Progenitor cell of endocrine pancreas (in vitro differentiated cells): ENCODE results near the gene FGF4. TPM values are rescaled to one million over a fixed set of nuclear protein-coding genes. Genes with fewer than 3 reads are reported as not detected.

ENCODE experiments used
- DNase-seq: peaks from one replicate; pipeline ENCODE4 v3.0.0; 2021; ENCODE audit warnings: low spot score; ENCODE audit not compliant: unreplicated experiment
- H3K27ac Mint-ChIP-seq: 2 replicates; pipeline ENCODE4 v1.8.0; 2021; ENCODE audit warnings: mild to moderate bottlenecking, moderate library complexity, mixed read lengths
- H3K27me3 Mint-ChIP-seq: 2 replicates; pipeline ENCODE4 v1.8.0; 2021; ENCODE audit warnings: mixed read lengths
- H3K36me3 Mint-ChIP-seq: 2 replicates; pipeline ENCODE4 v1.8.0; 2022; ENCODE audit warnings: mixed read lengths; ENCODE audit not compliant: insufficient read depth
- H3K4me1 Mint-ChIP-seq: 2 replicates; pipeline ENCODE4 v1.8.0; 2021; ENCODE audit warnings: low read depth, mixed read lengths
- H3K4me3 Mint-ChIP-seq: 2 replicates; pipeline ENCODE4 v1.8.0; 2021; ENCODE audit warnings: low read depth, mild to moderate bottlenecking, moderate library complexity, mixed read lengths
- H3K9me3 Mint-ChIP-seq: 2 replicates; pipeline ENCODE4 v1.8.0; 2021; ENCODE audit warnings: low read depth, mixed read lengths
- total RNA-seq: library from RNA; stranded (reverse); gene quantifications from 2 replicates; pipeline ENCODE4 v1.2.1, GENCODE V29; 2021
- TF ChIP-seq, protein P1 (sequence below): fragments of 200-600 bp; sonication (generic); IDR thresholded peaks from one replicate; pipeline ENCODE4 v1.5.0; 2021; ENCODE audit warnings: antibody characterized with exemption, mild to moderate bottlenecking; ENCODE audit not compliant: unreplicated experiment

FGF4 gene
- total RNA-seq, 1 donor from 2014 or later = not detected

DNA sequence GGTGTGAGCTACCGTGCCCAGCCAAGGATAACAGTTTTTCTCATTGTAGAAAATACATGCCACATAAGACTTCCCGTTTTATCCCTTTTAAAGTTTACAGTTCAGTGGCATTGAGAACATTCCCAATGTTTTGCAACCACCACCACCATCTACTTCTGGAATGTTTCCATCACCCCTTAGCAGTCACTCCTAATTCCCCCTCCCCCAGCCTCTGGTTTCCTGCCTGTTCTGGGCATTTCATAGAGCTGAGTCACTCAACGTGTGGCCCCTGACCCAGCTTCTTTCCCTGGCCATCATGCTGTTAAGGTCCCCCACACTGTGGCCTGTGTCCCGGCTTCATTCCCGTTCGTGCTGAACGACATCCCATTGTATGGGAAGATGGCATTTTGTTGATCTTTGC is 30.7 kb downstream of the FGF4 start:
- DNase-seq = no peak
- no peaks in the 10 kb centered on the region for H3K36me3 Mint-ChIP-seq
- H3K4me3 Mint-ChIP-seq = no peak overlapping the region
- TF ChIP-seq, protein P1, sequence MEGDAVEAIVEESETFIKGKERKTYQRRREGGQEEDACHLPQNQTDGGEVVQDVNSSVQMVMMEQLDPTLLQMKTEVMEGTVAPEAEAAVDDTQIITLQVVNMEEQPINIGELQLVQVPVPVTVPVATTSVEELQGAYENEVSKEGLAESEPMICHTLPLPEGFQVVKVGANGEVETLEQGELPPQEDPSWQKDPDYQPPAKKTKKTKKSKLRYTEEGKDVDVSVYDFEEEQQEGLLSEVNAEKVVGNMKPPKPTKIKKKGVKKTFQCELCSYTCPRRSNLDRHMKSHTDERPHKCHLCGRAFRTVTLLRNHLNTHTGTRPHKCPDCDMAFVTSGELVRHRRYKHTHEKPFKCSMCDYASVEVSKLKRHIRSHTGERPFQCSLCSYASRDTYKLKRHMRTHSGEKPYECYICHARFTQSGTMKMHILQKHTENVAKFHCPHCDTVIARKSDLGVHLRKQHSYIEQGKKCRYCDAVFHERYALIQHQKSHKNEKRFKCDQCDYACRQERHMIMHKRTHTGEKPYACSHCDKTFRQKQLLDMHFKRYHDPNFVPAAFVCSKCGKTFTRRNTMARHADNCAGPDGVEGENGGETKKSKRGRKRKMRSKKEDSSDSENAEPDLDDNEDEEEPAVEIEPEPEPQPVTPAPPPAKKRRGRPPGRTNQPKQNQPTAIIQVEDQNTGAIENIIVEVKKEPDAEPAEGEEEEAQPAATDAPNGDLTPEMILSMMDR = no peak
- no peaks in the 10 kb centered on the region for H3K9me3 Mint-ChIP-seq
- H3K4me1 Mint-ChIP-seq = no peaks in the 10 kb centered on the region
- peaks cover 25% of the 10 kb centered on the region for H3K27me3 Mint-ChIP-seq
- H3K27ac Mint-ChIP-seq = no peak overlapping the region

DNA sequence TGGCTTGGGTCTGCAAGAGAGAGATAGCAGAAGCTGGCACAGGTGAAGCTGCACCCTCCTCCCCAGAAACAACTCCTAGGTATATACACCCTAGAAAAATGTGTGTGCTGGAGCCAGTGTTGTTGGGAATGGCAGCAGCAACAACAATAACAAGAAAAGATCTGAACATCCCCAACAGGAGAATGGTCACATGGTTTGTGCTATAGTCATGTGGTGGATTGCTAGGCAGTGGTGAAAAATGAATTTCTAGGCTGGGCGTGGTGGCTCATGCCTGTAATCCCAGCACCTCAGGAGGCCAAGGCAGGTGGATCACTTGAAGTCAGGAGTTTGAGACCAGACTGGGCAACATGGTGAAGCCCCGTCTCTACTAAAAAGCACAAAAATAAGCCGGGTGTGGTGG is 40.3 kb downstream of the FGF4 start:
- Mint-ChIP-seq H3K9me3 (peaks cover 7% of the 10 kb centered on the region), H3K27me3 (peaks cover 20% of the 10 kb centered on the region), H3K36me3 (no peaks in the 10 kb centered on the region), H3K4me1 (no peaks in the 10 kb centered on the region), H3K4me3 (no peak overlapping the region), H3K27ac (no peak overlapping the region)
- DNase-seq = no peak
- TF ChIP-seq, protein P1 = no peak

DNA sequence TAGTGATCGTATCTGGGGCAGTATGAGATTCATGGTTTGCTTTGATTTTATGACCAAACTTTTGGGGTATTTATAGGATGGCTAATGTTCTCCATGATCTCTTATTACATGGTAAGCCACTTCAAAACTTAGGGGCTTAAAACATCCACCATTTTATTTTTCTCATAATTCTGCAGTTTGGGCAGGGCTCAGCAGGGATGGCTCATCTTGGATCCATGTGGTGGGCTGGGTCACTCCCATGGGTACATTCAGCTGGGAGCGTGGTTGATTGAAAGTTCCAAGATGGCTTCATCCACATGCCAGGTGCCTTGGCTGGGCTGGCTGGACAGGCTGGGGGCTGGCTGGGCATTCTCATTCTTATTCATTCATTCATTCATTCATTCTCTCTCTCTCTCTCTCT is 40.8 kb downstream of the FGF4 start:
- no peaks in the 10 kb centered on the region for H3K4me1 Mint-ChIP-seq
- no peak overlapping the region for H3K4me3 Mint-ChIP-seq
- TF ChIP-seq, protein P1 = no peak
- H3K36me3 Mint-ChIP-seq = no peaks in the 10 kb centered on the region
- no peak overlapping the region for H3K27ac Mint-ChIP-seq
- peaks cover 7% of the 10 kb centered on the region for H3K9me3 Mint-ChIP-seq
- peaks cover 25% of the 10 kb centered on the region for H3K27me3 Mint-ChIP-seq
- no peak for DNase-seq

DNA sequence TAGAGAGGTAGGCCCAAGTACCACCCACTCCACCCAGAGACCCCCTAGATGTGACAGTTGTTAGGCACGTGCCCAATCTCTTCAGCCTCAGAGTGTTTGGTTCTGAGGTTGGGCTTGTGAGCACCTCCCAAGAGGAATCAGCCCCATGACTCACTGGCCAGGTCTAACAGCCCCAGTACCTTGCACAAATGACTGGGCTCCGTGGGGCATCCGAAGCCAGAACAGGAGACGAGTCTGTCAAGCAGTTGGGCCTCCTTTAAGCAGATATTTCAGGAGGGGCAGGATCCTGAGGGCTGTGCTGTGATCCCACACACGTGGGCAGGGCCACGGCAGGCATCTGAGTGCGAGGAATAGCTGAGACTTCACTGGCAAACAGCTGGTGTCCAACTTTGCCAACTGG is 42.2 kb downstream of the FGF4 start:
- TF ChIP-seq, protein P1 = no peak
- Mint-ChIP-seq H3K36me3 (no peaks in the 10 kb centered on the region), H3K27ac (no peak overlapping the region), H3K4me1 (no peaks in the 10 kb centered on the region), H3K4me3 (no peak overlapping the region), H3K27me3 (peaks cover 32% of the 10 kb centered on the region), H3K9me3 (peaks cover 7% of the 10 kb centered on the region)
- no peak for DNase-seq

DNA sequence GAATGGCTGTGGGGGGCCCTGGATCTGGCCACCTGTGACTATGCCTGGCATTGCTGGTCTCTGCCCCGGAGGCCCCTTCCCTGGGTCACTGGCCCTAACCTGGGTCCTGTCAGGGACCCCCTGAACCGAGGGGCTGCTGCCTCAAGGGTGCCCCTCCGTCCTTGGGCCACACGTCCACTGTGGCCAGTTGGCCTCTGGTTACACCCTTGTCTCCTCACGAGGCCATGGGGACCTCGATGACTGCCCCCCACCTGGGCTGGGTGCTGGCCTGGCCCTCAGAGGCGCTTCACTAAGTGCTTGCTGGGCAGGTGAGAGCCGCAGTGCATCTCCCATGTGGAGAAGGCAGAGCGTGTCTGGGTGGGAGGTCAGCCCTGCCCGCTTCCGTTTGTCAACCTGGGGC is 44.0 kb downstream of the FGF4 start:
- DNase-seq = no peak
- peaks cover 7% of the 10 kb centered on the region for H3K9me3 Mint-ChIP-seq
- no peaks in the 10 kb centered on the region for H3K36me3 Mint-ChIP-seq
- H3K27ac Mint-ChIP-seq = no peak overlapping the region
- no peak overlapping the region for H3K4me3 Mint-ChIP-seq
- TF ChIP-seq, protein P1 = no peak
- peaks cover 32% of the 10 kb centered on the region for H3K27me3 Mint-ChIP-seq
- H3K4me1 Mint-ChIP-seq = no peaks in the 10 kb centered on the region
